ENCODE results near the gene PIGW.

PIGW gene, protein sequence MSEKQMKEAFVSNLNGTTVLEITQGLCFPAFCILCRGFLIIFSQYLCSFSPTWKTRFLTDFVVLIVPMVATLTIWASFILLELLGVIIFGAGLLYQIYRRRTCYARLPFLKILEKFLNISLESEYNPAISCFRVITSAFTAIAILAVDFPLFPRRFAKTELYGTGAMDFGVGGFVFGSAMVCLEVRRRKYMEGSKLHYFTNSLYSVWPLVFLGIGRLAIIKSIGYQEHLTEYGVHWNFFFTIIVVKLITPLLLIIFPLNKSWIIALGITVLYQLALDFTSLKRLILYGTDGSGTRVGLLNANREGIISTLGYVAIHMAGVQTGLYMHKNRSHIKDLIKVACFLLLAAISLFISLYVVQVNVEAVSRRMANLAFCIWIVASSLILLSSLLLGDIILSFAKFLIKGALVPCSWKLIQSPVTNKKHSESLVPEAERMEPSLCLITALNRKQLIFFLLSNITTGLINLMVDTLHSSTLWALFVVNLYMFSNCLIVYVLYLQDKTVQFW

DNA sequence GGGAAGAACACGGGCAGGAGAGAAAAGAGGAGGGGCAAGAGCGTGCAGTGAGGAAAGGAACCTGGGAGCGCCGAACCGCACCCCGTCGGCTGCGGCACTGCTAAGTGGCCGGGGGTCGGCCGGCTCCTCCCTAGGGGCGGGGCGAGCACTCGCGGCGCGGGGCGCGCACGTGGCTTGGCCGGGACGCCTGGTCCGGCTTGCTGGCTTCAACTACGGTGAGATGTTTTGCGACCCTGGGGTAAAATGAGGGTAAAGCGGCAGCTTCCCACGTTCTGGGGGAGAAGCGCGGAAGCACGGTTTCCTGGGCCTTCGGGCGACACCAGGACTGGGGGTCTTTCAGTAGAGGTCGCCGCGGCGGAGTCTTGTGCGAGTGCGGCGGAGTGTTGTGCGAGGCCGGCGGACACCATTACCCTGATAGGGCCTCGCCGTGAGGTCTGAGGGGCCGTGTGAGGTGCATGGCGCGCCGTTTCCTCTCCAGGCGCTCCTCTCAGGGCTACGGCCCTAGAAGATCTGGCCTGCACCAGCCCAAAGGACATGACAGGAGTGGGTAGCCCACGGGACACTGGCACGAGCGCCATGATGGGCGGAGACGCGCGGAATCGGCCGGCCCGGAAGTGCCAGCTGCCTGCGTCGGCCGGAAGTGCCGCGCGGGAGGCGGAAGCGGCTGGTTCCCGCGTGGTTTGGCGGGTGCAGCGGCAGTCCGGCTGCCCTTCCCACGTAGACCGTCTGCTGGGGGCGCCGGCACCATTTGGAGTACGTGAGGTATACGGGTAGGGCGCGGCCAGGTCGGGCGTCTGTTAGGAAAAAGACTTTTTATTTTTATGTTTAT lies at the start of gene PIGW, which contains the start of gene MYO19:
TSS of gene PIGW (plus strand) at position 148 of the 829 bp plus-strand sequence. CDS start 2,115 bp downstream, outside the sequence.
TSS of gene MYO19 (minus strand) at position 29 of the 829 bp plus-strand sequence. CDS start 2,330 bp downstream, outside the sequence.
- DNase-seq (ENCODE audit: low spot score), result peak; percentile 95

DNA sequence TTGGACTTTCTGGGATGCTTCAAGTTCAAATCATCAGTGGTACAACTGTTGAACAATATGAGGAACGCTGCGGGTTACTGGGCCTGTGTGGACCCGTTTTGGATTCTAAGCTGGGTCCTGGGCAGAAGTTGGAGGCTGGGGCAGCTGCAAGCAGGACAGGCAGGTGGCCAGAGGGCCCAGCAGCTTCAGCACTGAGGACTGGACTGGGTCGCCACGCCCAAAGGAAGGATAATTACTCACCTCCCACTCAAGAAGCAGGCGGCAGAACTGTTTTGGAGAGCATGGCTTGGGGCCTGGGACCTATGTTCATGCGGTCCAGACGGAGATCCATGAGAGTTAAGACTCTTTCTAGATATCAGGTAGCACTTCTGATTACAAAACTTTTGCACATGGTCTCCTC lies 49.8 kb upstream of the PIGW start:
- DNase-seq (ENCODE audit: low spot score), result no peak

DNA sequence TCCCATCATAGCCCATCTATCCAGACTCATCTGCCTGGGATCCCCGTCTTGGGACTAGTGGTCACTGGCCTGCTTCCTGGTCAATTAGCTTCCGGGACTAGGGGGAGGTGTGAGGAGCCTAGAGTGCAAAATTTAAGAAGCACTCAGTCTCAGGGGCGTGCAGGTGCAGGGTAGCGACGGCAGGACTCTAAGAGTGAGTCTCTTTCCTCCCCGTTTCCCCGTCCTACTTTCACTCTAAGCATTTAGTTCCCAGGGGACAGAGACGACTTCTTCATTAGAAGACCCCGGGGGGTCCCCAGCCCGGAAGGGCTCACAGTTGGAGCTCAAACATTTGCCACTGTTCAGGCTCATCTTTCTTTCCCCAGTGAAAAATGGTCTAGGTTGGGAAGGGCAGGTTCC lies 49.0 kb upstream of the PIGW start:
- DNase-seq (ENCODE audit: low spot score), result no peak

- DNase-seq (ENCODE audit: low spot score), result peak; percentile 98
Observed at GRCh38 chr17:36486204-36487194, 48.3 kb upstream of the PIGW start, which contains the start of gene ZNHIT3. Gene ZNHIT3, plus strand, starts transcription at chr17:36486681. Its CDS starts 19 bp downstream, at chr17:36486700.

DNA sequence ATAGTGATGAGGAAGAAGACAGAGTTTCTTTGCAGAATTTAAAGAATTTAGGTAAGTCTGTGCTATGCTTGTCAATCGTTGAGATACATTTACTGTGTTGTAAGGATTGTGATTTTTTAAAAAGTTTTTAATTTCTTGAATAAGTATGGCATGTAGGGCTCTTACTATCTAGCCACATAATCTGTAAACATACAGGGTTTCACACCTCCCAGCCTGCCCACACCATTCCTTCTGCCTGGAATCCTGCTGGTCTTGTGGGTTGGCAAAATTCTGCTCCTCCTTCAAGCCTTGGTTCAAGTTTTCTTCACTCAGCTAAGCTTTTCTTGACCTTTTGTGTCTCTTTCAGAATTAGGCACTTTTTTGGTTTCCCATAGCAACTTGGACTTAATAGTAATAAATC lies 40.8 kb upstream of the PIGW start:
- DNase-seq (ENCODE audit: low spot score), result peak; percentile 51

DNA sequence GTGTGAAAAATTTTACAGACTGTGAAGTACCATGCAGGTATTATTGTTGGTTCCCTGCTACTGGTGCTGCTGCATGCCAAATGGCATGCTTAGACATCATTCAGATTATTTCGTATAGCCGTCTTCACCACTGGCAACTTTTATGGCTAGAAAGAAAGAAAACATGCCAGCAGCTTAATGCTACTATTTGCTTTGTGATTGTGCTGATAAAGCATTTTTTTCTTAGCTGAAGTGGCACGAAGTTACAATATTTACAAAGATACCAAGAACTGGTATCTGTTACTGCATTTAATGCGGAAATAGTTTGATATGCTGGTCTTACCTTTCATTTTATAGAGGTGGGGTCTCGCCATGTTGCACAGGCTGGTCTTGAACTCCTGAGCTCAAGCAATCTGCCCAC lies 40.1 kb upstream of the PIGW start:
- DNase-seq (ENCODE audit: low spot score), result no peak

DNA sequence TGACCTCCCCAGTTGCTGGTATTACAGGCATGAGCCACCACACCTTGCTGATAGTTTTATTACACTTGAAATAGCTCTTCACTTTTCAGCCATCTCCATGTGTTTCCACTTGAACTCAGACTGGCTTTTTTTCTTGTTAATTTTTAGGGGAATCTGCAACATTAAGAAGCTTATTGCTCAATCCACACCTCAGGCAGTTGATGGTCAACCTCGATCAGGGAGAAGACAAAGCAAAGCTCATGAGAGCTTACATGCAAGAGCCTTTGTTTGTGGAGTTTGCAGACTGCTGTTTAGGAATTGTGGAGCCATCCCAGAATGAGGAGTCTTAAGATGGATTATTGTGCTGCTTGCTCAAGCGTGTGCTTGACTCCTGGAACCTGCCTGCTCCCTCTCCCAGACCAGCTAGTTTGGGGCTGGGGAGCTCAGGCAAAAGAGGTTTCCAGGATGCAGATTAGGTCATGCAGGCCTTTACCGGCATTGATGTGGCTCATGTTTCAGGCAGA lies 39.7 kb upstream of the PIGW start:
- no peak for DNase-seq (ENCODE audit: low spot score)

- no peak for DNase-seq (ENCODE audit: low spot score)
Observed at GRCh38 chr17:36496018-36496789, 38.6 kb upstream of the PIGW start.

GRCh38 chr17:36498155-36498554 lies 36.6 kb upstream of the PIGW start:
- DNase-seq (ENCODE audit: low spot score), result no peak

DNA sequence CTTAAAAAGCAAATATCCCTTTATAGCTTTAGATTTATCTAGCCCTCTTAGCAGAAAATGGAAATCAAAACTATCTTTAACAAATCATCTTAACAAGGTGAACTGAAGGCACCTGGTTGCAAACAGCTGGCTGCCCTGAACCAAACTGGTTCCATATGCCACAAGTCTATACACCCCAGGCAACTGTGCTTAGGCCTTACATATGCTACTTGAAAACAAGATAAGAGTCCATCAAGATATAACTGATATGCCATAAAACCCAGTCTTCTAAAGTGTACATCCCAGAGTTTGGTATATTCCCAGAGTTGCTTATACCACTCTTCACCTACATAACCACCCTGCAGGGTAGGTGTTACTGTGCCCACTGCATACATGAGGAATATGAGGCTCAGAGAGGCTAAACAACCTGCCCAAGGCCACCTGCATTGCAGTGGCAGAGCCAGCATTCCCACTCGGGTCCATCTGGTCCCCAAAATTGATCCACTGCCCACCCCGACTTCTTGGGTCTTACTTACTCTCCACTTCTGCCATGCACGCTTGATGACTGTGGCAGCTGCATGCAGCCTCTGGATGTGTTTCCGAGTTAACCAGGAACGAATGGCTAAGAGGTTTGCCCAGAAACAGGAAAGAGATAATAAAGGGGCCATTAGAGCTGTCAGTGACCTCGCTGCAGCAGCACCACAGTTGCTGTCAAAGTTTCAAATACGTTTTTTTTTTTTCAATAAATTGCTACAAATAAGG lies 36.1 kb upstream of the PIGW start:
- DNase-seq (ENCODE audit: low spot score), result no peak

DNA sequence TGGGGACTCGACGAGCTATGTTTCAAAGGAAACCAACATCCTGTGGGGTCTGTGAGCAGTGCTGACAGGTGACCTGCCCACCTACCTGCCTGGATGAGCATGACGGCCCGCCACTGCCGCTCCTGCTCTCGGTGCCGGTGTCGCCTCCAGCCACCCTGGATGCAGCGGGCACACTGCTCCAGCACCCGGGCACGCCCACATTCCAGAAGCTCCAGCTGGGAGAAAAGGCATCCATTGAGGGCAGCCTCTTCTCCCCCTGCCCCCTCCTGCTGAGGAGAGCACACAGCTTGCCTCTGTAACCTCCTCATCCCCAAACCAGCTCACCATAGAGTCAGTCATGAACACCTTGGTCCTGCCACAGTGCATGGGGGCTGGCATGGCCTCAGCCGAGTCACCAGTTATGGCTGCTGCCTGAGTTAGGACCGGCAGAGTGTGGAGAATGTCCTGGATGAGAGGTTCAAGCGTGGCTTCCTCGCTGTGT lies 34.0 kb upstream of the PIGW start:
- DNase-seq (ENCODE audit: low spot score), result no peak

GRCh38 chr17:36501351-36501750 lies 33.4 kb upstream of the PIGW start:
- no peak for DNase-seq (ENCODE audit: low spot score)

GRCh38 chr17:36501963-36502362 lies 32.8 kb upstream of the PIGW start:
- DNase-seq (ENCODE audit: low spot score), result no peak

GRCh38 chr17:36503456-36504155 lies 31.2 kb upstream of the PIGW start:
- no peak for DNase-seq (ENCODE audit: low spot score)

- no peak for DNase-seq (ENCODE audit: low spot score)
Observed at GRCh38 chr17:36504156-36504545, 30.6 kb upstream of the PIGW start.

GRCh38 chr17:36505171-36505570 lies 29.6 kb upstream of the PIGW start:
- no peak for DNase-seq (ENCODE audit: low spot score)

- no peak for DNase-seq (ENCODE audit: low spot score)
Observed at GRCh38 chr17:36506249-36506826, 28.4 kb upstream of the PIGW start.

DNA sequence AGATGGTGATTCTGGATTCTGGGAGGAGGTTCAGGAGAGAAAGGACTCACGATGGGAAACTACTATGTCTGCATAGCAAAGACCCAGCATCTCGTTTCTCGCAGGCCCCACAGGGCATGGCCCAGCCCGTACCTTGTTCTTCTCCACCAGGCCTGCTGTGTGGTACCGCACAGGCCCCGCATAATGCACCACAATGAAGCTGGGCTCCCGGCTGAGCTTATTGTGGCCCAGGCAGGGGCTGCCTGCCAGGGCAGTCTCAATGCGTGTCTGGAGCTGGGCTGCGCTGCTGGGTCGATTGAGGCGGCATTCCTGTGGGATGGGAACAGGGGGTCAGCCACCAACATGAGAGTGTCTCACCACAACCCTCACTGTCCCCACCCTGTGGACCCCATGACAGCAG lies 28.0 kb upstream of the PIGW start:
- DNase-seq (ENCODE audit: low spot score), result no peak

DNA sequence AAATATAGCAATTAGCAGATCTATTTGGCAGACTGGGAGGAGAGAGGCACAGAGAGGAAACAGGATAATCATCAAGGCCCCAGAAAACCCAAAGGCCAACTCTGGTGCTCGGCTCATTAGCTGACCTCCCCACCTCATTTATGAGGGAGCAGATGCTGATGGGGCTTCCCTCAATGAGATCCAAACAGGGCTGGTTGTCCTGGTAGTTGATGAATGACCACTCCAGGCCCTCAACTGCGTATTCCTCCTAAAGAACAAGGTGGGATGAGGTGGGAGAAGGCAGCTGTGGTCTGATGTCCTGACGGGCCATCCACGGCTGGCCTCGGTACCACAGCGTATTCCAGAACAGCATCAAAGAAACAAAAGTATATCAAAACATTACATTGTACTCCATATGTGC lies 27.5 kb upstream of the PIGW start:
- DNase-seq (ENCODE audit: low spot score), result no peak

Measured in GM03348 (cell line).